ENCODE data around the gene GLCE.

GRCh38 chr15:69154684-69155083, 5.8 kb upstream of the GLCE start:
- TF ChIP-seq, protein P1, sequence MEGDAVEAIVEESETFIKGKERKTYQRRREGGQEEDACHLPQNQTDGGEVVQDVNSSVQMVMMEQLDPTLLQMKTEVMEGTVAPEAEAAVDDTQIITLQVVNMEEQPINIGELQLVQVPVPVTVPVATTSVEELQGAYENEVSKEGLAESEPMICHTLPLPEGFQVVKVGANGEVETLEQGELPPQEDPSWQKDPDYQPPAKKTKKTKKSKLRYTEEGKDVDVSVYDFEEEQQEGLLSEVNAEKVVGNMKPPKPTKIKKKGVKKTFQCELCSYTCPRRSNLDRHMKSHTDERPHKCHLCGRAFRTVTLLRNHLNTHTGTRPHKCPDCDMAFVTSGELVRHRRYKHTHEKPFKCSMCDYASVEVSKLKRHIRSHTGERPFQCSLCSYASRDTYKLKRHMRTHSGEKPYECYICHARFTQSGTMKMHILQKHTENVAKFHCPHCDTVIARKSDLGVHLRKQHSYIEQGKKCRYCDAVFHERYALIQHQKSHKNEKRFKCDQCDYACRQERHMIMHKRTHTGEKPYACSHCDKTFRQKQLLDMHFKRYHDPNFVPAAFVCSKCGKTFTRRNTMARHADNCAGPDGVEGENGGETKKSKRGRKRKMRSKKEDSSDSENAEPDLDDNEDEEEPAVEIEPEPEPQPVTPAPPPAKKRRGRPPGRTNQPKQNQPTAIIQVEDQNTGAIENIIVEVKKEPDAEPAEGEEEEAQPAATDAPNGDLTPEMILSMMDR (conservative IDR thresholded peaks at IDR 0.05; ENCODE audit: low read length): no peak
- no peak for TF ChIP-seq EZH2phosphoT487 (IDR thresholded peaks at IDR 0.05; ENCODE audit: borderline replicate concordance)
